ENCODE measurements around the gene XPNPEP3.
A peak's percentile ranks its signal among the peaks of the same experiment; 100 is the strongest.
"Not testable (repeated sequence)": the region's sequence is repeated elsewhere in the genome, so short reads cannot be mapped to it uniquely, and the experiment has no call there.

The XPNPEP3 gene

DNA sequence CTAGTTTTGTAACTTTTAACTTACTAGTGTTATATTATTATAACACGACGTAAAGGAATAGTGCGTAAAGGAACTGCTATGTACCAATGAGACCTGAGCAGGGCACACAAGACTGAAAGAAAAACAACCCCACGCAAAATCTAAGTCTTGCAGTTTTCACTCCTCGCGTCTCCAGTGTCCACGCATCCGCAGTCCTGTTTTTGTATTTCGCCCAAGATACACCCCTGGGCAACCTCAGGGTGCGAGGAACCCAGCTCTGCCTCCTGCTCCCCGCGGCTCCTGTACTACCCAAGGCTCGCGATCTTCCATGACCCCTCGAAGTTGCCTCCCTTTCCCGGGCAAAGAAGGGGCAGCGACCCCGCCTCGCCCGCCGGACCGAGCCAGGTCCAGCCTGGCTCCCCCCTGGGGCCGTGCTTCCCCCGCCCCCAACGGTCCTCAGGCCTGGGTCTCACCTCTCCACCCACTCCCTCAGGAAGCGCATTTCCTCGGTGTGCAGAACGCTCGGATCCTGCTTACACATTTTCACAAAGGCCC lies 902 bp upstream of the XPNPEP3 start:
- TF ChIP-seq, protein P1, sequence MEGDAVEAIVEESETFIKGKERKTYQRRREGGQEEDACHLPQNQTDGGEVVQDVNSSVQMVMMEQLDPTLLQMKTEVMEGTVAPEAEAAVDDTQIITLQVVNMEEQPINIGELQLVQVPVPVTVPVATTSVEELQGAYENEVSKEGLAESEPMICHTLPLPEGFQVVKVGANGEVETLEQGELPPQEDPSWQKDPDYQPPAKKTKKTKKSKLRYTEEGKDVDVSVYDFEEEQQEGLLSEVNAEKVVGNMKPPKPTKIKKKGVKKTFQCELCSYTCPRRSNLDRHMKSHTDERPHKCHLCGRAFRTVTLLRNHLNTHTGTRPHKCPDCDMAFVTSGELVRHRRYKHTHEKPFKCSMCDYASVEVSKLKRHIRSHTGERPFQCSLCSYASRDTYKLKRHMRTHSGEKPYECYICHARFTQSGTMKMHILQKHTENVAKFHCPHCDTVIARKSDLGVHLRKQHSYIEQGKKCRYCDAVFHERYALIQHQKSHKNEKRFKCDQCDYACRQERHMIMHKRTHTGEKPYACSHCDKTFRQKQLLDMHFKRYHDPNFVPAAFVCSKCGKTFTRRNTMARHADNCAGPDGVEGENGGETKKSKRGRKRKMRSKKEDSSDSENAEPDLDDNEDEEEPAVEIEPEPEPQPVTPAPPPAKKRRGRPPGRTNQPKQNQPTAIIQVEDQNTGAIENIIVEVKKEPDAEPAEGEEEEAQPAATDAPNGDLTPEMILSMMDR (IDR thresholded peaks at IDR 0.05; ENCODE audit: borderline replicate concordance, control extremely low read depth, extremely low read depth, insufficient read depth, missing control alignments), result no peak
- peak; percentile 23 for DNase-seq (ENCODE audit: low spot score)
- in situ Hi-C loops (cut with MboI; ENCODE audit: low sequenced_read_pairs, unreplicated experiment), result no loop called here

- no peak for DNase-seq (ENCODE audit: low spot score)
- in situ Hi-C loops (cut with MboI; ENCODE audit: low sequenced_read_pairs, unreplicated experiment), result no loop called here
- TF ChIP-seq, protein P1 (IDR thresholded peaks at IDR 0.05; ENCODE audit: borderline replicate concordance, control extremely low read depth, extremely low read depth, insufficient read depth, missing control alignments), result no peak
Measured at GRCh38 chr22:40857309-40857855, 434 bp downstream of the XPNPEP3 start.

DNA sequence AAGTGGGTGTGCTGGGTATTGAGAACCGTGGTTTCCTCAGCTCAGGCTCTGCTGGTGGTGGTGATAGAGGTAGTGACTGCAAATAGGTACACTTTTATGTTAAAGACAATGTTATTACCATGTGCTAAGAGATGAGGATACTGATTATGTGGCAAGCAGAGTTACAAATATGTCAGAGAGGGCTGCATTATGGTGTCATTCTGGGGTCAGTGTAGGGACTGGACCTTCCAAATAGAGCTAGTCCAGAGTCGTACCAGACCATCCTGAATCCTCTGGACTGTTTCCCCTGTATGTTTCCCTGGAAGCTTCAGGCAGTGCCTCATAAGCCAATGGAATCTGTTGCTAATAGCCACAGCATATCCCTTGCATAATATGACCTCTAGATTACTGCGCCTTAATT lies 5.1 kb downstream of the XPNPEP3 start, which contains the start of gene DNAJB7:
Gene DNAJB7 (minus strand): TSS at position 101 of the 400 bp plus-strand sequence. CDS start 119 bp downstream, outside the sequence.
- TF ChIP-seq, protein P1 (IDR thresholded peaks at IDR 0.05; ENCODE audit: borderline replicate concordance, control extremely low read depth, extremely low read depth, insufficient read depth, missing control alignments), result no peak
- in situ Hi-C loops (cut with MboI; ENCODE audit: low sequenced_read_pairs, unreplicated experiment), result no loop called here
- no peak for DNase-seq (ENCODE audit: low spot score)

GRCh38 chr22:40862537-40862936 lies 5.6 kb downstream of the XPNPEP3 start:
- TF ChIP-seq, protein P1 (IDR thresholded peaks at IDR 0.05; ENCODE audit: borderline replicate concordance, control extremely low read depth, extremely low read depth, insufficient read depth, missing control alignments), result no peak
- in situ Hi-C loops (cut with MboI; ENCODE audit: low sequenced_read_pairs, unreplicated experiment), result no loop called here
- DNase-seq (ENCODE audit: low spot score), result no peak

- TF ChIP-seq, protein P1 (IDR thresholded peaks at IDR 0.05; ENCODE audit: borderline replicate concordance, control extremely low read depth, extremely low read depth, insufficient read depth, missing control alignments), result no peak
- in situ Hi-C loops (cut with MboI; ENCODE audit: low sequenced_read_pairs, unreplicated experiment), result no loop called here
- DNase-seq (ENCODE audit: low spot score), result no peak
Measured at GRCh38 chr22:40867109-40867508, 10.2 kb downstream of the XPNPEP3 start.

DNA sequence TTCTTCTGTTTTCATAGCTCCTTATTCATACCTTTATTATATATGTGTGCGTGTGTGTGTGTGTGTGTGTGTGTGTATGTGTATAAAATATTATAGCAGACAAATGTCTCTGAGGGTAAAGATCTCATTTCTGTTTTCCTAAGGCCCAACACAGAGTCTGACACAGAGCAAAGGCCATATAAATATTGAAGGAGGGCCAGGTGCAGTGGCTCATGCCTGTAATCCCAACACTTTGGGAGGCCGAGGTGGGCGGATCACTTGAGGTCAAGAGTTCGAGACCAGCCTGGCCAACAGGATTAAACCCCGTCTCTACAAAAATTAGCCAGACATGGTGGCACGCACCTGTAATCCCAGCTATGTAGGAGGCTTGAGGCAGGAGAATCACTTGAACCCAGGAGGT lies 11.4 kb downstream of the XPNPEP3 start:
- in situ Hi-C loops (cut with MboI; ENCODE audit: low sequenced_read_pairs, unreplicated experiment), result not testable (repeated sequence)

DNA sequence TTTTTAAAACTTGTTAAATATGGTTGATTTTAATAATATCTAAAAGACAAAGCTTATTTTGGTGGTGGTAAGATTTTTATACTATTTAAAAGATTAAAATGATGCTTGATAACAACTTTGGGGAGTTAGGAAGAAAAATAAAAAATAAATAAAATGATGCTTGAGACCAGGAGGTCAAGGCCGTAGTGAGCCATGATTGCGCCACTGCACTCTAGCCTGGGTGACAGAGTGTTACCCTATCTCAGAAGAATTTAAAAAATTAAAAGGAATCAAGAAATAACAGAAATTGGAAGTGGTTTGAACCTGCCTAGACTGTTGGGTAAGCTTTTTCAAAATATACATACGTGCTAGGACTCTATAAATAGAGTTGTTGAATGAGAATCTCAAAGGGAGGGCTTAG lies 17.1 kb downstream of the XPNPEP3 start:
- TF ChIP-seq, protein P1 (IDR thresholded peaks at IDR 0.05; ENCODE audit: borderline replicate concordance, control extremely low read depth, extremely low read depth, insufficient read depth, missing control alignments), result no peak
- in situ Hi-C loops (cut with MboI; ENCODE audit: low sequenced_read_pairs, unreplicated experiment), result no loop called here
- no peak for DNase-seq (ENCODE audit: low spot score)

More for the DNA sequence above, 11.4 kb downstream of the XPNPEP3 start:
- DNase-seq (ENCODE audit: low spot score), result not testable (repeated sequence)
